Epidermal melanocyte (primary cell): Measurements from ENCODE around the gene FAM110C.
"Not testable (repeated sequence)": the region's sequence is repeated elsewhere in the genome, so short reads cannot be mapped to it uniquely, and the experiment has no call there.

Experiments used
- DNase-seq: peaks from one replicate; pipeline ENCODE4 v3.0.0; 2011; ENCODE audit warnings: low spot score; ENCODE audit not compliant: insufficient read length

The FAM110C gene

DNA sequence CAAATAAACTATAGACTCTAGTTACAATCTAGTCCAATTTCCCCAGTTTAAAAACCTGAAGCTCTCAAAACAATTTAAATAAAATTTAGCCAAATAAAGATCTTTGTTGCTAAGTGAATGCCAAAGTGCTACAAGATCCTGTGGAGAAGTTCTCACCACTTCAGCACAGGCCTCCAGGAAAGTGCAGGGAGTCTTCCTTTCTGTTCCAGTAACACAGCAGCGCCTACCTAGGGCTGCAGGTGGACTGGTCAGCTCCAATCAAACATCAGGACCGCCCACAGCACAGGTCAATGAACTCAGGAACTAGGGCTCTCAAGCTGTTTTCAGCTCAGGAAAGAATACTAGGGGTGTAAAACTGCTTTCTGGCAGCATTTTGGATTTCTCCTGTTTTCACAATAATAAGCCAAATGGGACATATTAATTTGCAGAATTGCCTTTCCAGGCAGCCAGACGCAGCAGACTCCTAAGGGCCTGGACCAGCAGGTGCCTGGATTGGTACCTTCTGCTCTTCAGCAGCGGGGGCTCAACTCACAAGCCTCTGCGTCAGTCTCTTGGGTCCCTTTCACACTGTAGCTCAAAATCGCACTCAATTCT, 1.5 kb downstream of the FAM110C start:
- DNase-seq = no peak

DNA sequence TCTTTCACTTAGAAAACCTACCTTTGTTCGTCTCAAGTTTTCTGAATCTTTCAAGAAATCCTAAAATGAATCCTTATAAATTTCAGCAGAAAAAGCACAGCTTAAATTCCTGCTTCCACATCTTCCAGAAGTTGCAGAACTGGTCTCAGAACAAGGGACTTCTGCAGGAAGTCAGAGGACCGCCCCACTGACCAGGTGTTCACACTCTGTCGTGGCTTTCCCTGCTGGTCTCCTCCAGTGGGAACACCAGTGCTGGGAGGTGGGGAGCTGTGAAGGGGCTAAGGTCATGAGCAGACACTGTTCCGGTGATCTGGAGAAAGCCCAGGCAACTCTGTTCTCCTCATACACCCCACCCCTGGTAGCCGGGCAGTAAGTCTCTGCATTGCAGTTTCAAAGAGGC, 3.5 kb downstream of the FAM110C start:
- no peak for DNase-seq

DNA sequence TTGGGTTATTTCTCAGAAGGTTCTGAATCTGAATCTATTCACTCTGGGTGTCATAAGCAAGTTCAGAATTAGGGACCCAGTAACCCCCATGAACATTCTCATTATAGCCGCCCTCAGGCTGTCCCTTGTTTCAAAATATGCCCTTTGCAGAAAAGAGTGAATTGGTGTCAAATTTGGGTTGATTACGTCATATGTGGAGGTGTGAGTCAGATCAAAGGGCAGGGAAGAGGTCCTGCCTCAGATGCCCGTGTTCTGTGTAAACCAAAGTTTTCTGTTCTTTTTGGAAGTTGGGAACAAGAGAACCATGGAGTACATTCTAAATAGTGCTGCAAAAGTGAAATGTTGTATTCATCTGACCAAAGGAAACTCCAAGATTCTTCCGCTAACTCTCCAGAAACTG, 5.8 kb downstream of the FAM110C start:
- no peak for DNase-seq

DNA sequence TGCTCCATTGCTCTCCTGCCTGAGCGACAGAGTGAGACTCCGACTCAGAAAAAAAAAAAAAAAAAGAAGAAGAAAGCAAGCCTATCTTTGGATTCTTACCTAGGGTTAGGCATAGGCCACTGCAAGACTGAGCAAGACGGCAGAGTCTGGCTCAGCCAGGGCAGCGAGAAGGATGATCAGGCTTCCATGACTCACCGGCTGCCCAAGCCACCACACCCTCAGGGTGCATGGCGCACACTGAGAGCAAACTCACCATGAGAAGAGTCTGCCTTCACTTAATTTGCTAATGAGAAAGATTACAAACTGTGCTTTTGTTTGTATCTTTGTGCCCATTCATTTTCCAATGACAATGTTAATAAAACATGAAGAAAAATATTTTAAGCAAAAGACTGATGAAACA, 8.2 kb downstream of the FAM110C start:
- no peak for DNase-seq

DNA sequence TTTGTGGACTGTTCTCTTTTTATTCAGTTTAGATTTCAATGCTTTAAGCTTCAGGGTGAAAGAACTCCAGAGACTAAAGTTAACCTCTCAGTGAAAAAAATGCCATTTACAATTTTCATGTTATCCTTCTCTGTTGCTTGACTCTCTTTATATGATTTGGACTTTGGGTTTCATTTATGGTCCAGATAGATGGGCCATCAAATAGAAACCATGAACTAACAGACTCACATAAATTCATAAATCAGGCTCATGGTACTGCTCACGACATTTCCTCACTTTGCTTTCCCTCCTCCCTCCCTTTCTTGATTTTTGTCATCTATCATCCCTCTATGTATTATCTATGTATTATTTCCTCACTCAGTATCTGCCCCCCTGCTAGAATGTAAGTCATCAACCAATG, 10.0 kb downstream of the FAM110C start:
- DNase-seq = no peak

DNA sequence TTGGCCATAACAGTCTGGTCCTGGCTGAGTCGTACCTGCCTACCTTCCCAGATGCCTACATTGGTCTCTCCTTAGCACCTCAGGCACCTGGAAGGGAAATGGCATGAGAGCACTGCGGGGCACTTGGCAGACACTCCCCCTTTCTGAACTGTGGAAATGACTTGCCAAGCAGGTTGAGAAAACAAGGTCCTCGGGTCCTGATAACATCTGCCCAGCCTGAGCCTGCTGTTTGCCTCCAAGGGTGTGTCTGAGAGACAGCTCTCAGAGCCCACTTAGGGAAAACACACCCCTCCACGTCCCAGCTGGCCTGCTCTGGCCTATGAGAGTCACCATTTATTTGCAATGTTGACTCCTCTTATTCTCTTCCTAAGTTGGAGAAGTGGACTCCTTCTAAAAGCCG, 10.5 kb downstream of the FAM110C start:
- no peak for DNase-seq

DNA sequence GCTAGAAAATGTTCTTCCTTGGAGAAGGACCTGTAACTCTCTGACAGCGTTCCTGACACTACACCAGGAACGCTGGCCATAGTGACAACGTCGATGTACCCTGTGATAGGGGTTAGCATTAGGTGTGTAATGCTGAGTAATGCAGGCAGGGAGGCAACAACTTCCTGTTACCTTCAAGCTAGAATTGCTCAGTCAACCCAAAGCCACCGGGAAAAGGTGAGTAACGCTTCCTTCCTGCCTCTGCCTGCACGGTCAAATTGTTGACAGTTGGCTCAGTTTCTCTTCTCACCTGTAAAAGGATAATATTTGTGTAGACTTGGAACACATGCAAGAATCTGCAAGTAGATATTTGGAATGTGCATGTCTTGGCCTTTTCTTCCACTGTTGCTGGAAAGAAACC, 12.7 kb downstream of the FAM110C start:
- DNase-seq = no peak

DNA sequence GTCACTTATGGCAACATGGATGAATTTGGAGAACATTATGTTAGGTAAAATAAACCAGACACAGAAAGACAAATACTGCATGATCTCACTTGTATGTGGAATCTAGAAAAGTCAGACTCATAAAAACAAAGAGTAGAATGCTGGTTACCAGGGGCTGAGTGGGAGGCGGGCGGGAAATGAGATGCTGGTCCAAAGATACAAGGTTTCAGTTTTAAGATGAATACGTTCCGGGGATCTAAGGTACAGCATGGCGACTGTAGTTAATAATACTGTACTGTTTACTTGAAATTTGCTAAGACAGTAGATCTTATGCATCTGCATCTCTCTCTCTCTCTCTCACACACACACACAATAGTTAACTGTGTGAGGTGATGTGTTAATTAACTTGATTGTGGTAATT, 14.2 kb downstream of the FAM110C start:
- no peak for DNase-seq

DNA sequence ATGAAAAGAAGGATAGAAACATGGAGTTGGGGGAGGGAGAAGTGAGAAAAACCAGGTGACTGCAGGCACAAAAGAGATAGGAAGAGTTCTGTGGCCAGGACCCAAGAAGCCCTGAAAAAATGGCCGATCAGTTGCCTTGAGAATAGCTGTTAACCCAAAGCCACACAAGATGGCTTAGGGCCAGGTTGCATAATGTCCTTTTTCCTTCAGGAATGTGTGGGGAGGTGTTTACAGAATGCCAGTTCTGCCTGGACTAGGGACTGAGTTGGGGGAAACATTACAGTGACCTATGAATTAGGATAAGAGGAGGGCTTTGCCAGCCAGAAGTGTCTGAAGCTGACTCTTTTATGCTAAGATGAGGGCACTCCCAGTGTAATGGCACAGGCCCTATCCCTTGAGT, 17.1 kb downstream of the FAM110C start:
- no peak for DNase-seq

DNA sequence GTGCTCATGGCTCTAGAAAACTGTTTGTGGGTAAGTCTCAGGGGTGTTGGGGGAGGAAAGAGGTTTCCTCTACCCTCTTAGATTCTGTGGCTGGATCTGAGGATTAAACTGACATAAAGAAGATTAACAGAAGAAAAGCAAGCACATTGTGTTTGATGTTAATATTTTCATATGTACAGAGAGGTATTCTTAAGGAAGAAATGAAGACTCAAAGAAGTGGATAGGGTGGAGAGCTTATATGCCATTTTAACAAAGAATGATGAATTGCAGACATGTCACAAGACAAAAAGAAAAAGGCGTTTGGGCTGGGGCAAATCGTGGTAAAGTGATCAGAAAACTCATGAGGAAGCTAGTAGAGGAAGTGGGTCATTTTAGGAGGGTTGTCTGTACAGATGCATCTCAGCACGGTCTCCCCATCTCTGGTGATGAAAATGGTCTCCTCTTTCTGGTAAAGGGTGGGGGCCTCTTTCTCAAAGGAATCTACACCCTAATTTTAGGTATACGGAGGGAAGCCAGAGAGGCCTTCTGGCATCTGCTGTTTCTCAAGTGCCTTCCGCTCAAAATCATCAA, 17.8 kb downstream of the FAM110C start:
- no peak for DNase-seq

DNA sequence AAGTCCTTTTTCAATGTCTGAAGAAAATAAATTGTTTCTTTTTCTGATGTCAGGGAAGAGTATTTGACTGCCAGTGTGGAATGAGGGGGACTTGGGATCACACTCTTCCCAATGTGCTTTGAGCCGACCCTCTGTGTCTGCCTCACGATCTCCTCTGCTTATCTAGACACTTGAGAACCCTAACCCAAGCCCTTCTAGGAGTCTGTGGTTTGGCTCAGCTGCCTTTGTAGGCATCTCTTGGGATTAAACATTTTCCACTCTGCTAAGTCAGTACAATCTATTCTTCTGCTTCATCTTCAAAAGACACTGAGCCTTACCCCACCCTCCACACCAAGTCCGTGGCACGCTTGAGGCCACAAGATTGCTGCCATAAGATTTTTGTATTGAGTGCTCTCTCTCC, 19.4 kb downstream of the FAM110C start:
- no peak for DNase-seq

DNA sequence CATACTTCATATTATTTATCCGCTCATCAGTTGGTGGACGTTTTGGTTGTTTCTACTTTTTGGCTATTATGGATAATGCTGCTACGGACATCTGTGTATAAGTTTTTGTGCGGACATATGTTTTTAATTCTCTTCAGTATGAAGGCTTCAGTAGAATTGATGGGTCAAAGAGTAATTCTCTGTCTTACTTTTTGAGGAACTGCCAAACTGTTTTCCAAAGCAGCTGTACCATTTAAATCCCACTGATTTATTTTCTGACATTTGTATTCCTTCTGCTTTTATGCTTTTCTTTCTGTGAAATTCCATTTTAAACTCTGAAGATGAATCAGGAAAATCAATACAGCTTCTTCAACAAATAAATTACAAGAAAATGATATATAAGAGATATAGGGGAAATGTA, 20.8 kb downstream of the FAM110C start:
- no peak for DNase-seq

DNA sequence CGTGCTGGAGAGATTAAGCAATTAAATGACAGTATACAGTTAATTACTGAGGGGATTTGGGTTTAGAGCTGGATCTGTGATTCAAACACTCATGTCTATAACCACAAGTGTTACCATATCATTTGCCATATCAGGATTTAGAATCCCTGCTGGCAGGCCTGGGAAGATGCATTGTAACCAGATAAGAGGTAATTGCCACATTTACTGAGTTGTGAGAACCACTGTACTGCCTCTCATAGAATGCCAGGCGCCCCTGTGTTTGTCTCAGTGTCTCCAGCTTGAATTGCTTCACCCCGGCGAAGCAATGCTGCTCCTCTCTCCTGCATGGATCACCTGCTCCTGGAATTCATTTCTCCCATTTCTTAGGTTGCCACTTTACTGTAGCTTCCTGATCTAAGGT, 21.7 kb downstream of the FAM110C start:
- DNase-seq = not testable (repeated sequence)

DNA sequence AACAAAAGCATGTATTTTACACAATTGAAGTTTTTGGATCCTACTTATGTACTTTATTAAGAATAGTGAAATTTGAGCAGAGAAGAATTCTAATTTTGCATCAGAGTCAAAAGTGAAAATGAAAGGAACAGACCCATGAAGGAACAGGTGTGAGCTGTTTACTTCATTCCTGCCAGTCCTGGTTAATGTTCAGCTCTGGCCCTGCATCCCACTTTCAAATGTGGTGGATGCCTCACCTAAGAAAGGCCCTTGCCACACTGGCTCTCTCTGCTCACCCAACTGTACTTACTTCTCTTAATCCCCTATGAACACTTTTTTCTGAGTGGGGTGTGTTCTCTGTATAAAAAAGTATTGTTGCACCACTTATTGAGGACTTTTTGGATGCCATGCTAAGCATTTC, 22.2 kb downstream of the FAM110C start:
- DNase-seq = no peak

DNA sequence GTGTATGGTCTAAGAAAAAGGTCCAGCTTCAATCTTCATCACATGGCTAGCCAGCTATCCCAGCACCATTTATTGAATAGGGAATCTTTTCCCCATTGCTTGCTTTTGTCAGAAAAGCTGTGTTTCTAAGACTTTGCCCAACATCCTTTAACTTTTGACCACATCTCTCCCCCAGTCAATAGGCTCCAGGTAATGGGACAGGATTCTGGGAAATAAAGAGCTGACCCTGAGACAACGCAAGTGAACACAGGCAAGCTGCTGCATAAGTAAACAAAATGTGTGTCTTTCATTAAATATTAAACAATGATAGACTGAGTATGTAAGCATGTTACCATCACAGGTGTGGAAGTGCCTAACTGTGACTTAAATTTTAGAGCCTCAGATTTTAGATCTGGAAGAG, 23.0 kb downstream of the FAM110C start:
- no peak for DNase-seq

DNA sequence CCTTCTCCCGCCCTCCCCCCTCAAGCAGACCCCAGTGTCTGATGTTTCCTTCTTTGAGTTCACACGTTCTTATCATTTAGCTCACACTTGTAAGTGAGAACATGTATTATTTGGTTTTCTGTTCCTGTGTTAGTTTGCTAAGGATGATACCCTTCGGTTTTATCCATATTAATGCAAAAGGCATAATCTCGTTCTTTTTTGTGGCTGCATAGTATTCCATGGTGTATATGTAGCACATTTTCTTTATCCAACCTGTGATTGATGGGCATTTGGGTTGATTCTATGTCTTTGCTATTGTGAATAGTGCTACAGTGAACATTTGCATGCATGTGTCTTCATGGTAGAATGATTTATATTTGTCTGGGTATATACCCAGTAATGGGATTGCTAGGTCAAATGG, 24.1 kb downstream of the FAM110C start:
- DNase-seq = not testable (repeated sequence)

DNA sequence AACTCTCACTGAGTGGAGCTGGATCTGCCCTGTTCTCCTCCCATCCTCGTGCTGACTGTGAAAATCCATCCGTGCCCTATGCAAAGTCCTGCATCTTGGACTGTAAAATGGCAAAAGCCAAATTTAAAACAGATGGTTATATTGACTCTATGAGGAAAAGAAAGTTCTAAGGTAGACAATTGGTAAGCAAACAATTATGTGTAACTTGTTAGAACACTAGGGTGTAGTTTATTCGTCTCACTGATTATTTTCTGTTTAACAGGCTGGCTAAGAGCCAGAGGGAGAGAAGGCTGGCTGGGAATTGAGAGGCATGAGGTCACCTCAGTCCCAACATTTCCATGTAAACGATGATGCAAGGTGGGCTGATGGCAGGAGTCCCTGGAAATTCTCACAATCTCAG, 26.0 kb downstream of the FAM110C start:
- DNase-seq = not testable (repeated sequence)

DNA sequence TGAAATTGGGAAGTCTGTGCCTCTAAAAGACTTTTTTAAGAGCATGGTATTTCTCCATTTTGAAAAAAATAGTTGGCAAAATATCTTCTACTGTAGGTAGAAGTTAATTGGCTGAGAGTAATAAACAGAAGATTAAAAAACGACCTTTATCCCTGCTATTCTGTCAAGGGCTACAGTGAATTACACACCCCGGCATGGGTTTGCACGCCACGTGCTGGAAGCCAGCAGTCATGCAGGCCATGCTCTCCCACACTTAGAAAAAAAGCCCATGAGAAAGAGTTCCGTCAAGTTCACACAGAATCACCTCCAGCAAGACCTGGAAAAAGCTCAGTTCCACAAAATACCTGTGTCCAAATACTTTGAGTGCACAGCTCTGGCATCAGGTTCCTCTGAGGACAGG, 26.8 kb downstream of the FAM110C start:
- no peak for DNase-seq

DNA sequence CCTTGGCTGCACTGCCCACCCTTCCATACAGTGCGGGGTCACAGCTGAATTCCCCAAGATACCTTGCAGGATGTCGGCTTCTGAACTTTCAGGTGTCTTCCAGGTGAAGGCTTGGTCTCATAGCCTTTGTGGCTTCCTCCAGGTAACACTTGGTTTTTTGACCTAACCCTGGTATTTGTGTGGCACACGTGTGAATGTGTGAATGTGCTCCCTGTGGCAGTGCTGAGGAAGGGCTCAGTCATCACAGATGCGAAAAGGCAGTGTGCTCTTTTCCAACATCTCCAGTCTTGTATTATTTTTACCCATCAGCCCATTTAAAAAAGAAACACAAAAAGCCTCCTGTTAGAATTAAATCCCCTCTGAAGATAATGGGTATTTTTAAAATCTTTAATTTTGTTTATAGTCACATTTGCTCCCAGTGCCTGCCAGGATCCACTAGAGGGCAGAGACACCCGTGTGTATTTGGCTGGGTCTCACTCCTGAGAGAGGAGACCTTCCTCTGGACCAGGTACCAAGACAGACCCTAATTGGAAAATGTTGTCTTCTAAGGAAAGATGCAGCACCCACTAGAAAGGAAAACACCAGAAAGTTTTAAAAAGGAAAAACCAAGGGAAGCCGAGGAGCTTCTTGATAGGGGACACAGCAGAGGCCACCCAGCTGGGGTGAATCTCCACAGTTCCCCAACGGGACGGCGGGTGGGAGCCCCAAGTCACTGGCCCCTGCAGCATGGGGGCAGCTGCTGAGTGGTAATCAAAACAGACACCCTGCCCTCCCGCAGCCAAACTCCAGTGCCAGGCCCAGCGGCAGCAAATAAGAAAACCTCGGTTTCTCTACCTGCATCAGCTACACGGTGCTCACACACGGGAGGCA, 27.7 kb downstream of the FAM110C start:
- DNase-seq = no peak

DNA sequence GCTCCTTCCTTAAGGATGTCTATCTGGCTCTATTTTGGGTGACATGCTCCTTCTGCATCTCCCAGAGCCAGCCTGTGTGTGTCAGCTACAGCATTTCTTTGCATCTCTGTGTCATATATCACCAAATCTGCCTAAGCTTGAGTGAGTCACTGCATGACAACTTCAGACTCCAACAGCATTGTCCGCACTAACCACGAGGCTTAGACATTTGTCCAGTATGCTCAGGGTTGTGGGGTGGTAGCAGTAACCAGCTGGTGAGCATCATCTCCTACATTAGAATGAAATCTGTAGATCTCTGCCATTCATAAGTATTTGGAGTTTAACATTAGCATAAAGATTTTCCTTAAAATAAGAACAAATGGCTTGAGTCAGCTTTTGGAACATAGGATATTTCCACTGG, 30.4 kb downstream of the FAM110C start:
- not testable (repeated sequence) for DNase-seq

DNA sequence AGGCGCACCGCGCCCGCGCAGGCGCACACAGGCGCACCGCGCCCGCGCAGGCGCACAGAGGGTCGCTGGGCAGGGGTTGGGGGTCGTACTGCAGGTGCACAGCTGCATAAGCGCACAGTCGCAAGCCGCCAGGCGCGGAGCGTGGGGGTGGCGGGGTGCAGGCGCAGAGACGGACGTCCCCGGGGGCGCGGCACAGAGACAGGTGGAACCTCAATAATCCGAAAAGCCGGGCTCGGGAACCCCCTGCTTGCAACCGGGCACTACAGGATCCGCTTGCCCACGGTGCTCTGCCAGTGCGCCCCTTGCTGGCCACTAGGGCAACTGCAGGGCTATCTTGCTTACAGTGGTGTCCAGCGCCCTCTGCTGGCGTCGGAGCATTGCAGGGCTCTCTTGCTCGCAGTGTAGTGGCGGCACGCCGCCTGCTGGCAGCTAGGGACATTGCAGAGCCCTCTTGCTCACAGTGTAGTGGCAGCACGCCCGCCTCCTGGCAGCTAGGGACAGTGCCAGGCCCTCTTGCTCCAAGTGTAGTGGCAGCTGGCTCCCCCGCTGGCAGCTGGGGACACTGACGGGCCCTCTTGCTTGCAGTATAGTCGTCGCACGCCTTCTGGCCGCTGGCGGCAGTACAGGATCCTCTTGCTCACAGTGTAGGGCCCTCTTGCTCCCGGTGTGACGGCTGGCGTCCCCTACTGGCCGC, 34.9 kb downstream of the FAM110C start:
- no peak for DNase-seq

DNA sequence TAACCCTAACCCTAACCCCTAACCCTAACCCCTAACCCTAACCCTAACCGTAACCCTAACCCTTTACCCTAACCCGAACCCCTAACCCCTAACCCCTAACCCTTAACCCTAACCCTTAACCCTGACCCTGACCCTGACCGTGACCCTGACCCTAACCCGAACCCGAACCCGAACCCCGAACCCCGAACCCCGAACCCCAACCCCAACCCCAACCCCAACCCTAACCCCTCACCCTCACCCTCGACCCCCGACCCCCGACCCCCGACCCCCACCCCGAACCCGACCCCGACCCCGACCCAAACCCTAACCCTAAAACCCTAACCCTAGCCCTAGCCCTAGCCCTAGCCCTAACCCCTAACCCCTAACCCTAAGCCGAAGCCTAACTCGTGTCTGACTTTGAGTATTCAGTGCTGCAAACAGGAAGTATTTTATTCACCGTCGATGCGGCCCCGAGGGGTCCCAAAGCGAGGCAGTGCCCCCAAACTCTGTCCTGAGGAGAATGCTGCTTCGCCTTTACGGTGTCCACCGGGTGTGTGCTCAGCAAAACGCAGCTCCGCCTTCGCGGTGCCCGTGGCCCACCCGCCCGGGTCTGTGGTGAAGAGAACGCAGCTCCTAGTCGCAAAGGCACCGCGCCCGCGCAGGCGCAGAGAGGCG, 36.0 kb downstream of the FAM110C start:
- DNase-seq = no peak
